HCT116 (cell line): ENCODE results near the gene GUSB. TPM values are rescaled to one million over a fixed set of nuclear protein-coding genes. Genes with fewer than 3 reads are reported as not detected.
"Not testable (repeated sequence)": the region's sequence is repeated elsewhere in the genome, so short reads cannot be mapped to it uniquely, and the experiment has no call there.

Experiments
- ATAC-seq: fragments of 200-7000 bp; cut with Tn5 transposase; 2 replicates; pipeline ENCODE4 v1.9.1; 2020; ENCODE audit warnings: mild to moderate bottlenecking, moderate library complexity
- BruUV-seq: library from RNA; stranded (reverse); fragments of 400-500 nt; replicated peaks from 2 replicates; lab custom pipeline; 2021; lab: Mats Ljungman, UMichigan
- CTCF ChIA-PET: fragments of 300-600 bp; sonication (Branson Sonifier 250); formaldehyde crosslinking; loops from one replicate; lab custom pipeline; 2021; ENCODE audit warnings: antibody characterized with exemption; lab: Charles Lee
- POLR2A ChIA-PET: fragments of 300-600, 350-600 bp; sonication (Branson Sonifier 250); formaldehyde crosslinking; loops from one replicate; lab custom pipeline; 2021; ENCODE audit warnings: antibody characterized with exemption; lab: Charles Lee
- RAD21 ChIA-PET, 2 experiments: fragments of 300-600 bp; sonication (Branson Sonifier 250); formaldehyde crosslinking; loops; one replicate each; lab custom pipeline; 2023; ENCODE audit warnings: low total read pairs in 2 of 2; ENCODE audit not compliant: uncharacterized antibody in 2 of 2, unreplicated experiment in 2 of 2, low non-redundant PET in 1 of 2; lab: Charles Lee
- DNase-seq: peaks from one replicate; pipeline ENCODE4 v3.0.0-alpha.2; 2010; ENCODE audit warnings: low read depth, low spot score
- H2AFZ ChIP-seq: fragments of 200-600 bp; shearing (Covaris generic), sonication (generic); 2 replicates; pipeline ENCODE4 v1.6.1; 2017; ENCODE audit warnings: low read depth, mixed run types, mixed read lengths, antibody characterized with exemption, low read length; ENCODE audit not compliant: poor library complexity, severe bottlenecking
- H3K27ac ChIP-seq: 2 replicates; pipeline ENCODE4 v1.5.1; 2012; ENCODE audit warnings: low read depth, low read length
- H3K27me3 ChIP-seq: fragments of 200-600 bp; sonication (generic); 2 replicates; pipeline ENCODE4 v1.6.1; 2016; ENCODE audit warnings: mixed run types, low read length, mixed read lengths; ENCODE audit not compliant: insufficient read depth
- H3K36me3 ChIP-seq, 2 experiments: fragments of 200-500 bp in 1 of 2; fragments of 200-600 bp in 1 of 2; sonication (Bioruptor generic) in 1 of 2; sonication (generic) in 1 of 2; 2 replicates each; pipeline versions ENCODE4 v1.5.1 to v1.6.1; 2014 to 2016; ENCODE audit warnings: low read length in 2 of 2, inconsistent platforms in 1 of 2, mixed read lengths in 1 of 2, mixed run types in 1 of 2; ENCODE audit not compliant: insufficient read depth in 2 of 2, control insufficient read depth in 1 of 2
- H3K4me1 ChIP-seq, 2 experiments: fragments of 200-600 bp in 1 of 2; sonication (generic) in 1 of 2; 2 replicates each; pipeline versions ENCODE4 v1.5.1 to v1.6.1; 2012 to 2017; ENCODE audit warnings: low read length in 2 of 2, inconsistent platforms in 1 of 2, mild to moderate bottlenecking in 1 of 2, mixed read lengths in 1 of 2, mixed run types in 1 of 2, moderate library complexity in 1 of 2; ENCODE audit not compliant: insufficient read depth in 2 of 2, control insufficient read depth in 1 of 2
- H3K4me2 ChIP-seq: fragments of 200-600 bp; sonication (generic); 2 replicates; pipeline ENCODE4 v1.6.1; 2017; ENCODE audit warnings: mixed run types, low read length, mixed read lengths
- H3K4me3 ChIP-seq, 2 experiments: fragments of 200-600 bp in 1 of 2; sonication (generic) in 1 of 2; replicated peaks in 1 of 2; 2 replicates each; pipeline ENCODE4 v1.5.1; 2011 to 2016; ENCODE audit warnings: low read length in 2 of 2, control low read depth in 1 of 2, low read depth in 1 of 2, mild to moderate bottlenecking in 1 of 2, mixed read lengths in 1 of 2, mixed run types in 1 of 2
- H3K79me2 ChIP-seq: fragments of 200-600 bp; sonication (generic); 2 replicates; pipeline ENCODE4 v1.6.1; 2017; ENCODE audit warnings: mild to moderate bottlenecking, mixed run types, low read length, moderate library complexity, mixed read lengths; ENCODE audit not compliant: insufficient read depth
- H3K9ac ChIP-seq: fragments of 200-600 bp; sonication (generic); 2 replicates; pipeline ENCODE4 v1.6.1; 2016; ENCODE audit warnings: low read length, mixed read lengths
- H3K9me2 ChIP-seq: fragments of 200-600 bp; sonication (generic), shearing (Covaris generic); 2 replicates; pipeline ENCODE4 v1.6.1; 2017; ENCODE audit warnings: mixed run types, mild to moderate bottlenecking, moderate library complexity; ENCODE audit not compliant: insufficient read depth
- H3K9me3 ChIP-seq, 2 experiments: fragments of 200-500 bp in 1 of 2; fragments of 200-600 bp in 1 of 2; sonication (Bioruptor generic) in 1 of 2; sonication (generic) in 1 of 2; 2 replicates each; pipeline ENCODE4 v1.6.1; 2014 to 2017; ENCODE audit warnings: low read length in 2 of 2, mixed read lengths in 2 of 2, inconsistent platforms in 1 of 2, low read depth in 1 of 2, mild to moderate bottlenecking in 1 of 2, mixed run types in 1 of 2, moderate library complexity in 1 of 2; ENCODE audit not compliant: control insufficient read depth in 1 of 2, insufficient read depth in 1 of 2
- H4K20me1 ChIP-seq: fragments of 200-600 bp; sonication (generic), shearing (Covaris generic); 2 replicates; pipeline ENCODE4 v1.6.1; 2017; ENCODE audit warnings: mixed run types, mild to moderate bottlenecking, moderate library complexity; ENCODE audit not compliant: insufficient read depth
- CBX3 ChIP-seq: IDR thresholded peaks from 2 replicates; pipeline ENCODE4 v1.6.1; 2012; ENCODE audit warnings: low read depth
- EGR1 ChIP-seq: IDR thresholded peaks from 2 replicates; pipeline ENCODE4 v1.6.1; 2012; ENCODE audit warnings: low read depth
- ELF1 ChIP-seq: IDR thresholded peaks from 2 replicates; pipeline ENCODE4 v1.6.1; 2012; ENCODE audit warnings: low read depth, borderline replicate concordance
- FOSL1 ChIP-seq: IDR thresholded peaks from 2 replicates; pipeline ENCODE4 v1.6.1; 2012; ENCODE audit warnings: low read depth
- RAD21 ChIP-seq: IDR thresholded peaks from 2 replicates; pipeline ENCODE4 v1.6.1; 2012; ENCODE audit warnings: low read depth, mild to moderate bottlenecking
- SIN3A ChIP-seq: IDR thresholded peaks from 2 replicates; pipeline ENCODE4 v1.6.1; 2012; ENCODE audit warnings: low read depth
- SRF ChIP-seq: IDR thresholded peaks from 2 replicates; pipeline ENCODE4 v1.6.1; 2012; ENCODE audit warnings: low read depth
- TCF7L2 ChIP-seq: IDR thresholded peaks from 2 replicates; pipeline ENCODE4 v1.7.0; 2011; ENCODE audit warnings: borderline replicate concordance, inconsistent platforms; ENCODE audit not compliant: insufficient read depth, insufficient read length; ENCODE audit errors: extremely low read depth
- YY1 ChIP-seq: IDR thresholded peaks from 2 replicates; pipeline ENCODE4 v1.6.1; 2011; ENCODE audit warnings: low read length, low read depth, moderate library complexity, mild to moderate bottlenecking; ENCODE audit not compliant: insufficient replicate concordance; ENCODE audit errors: extremely low read depth
- ZNF274 ChIP-seq: fragments of 200-500 bp; sonication (Bioruptor generic); IDR thresholded peaks from 2 replicates; pipeline ENCODE4 v1.6.1; 2014; ENCODE audit warnings: mild to moderate bottlenecking, low read depth, low read length, inconsistent platforms
- intact Hi-C: fragments of 100-400 bp; cut with micrococcal nuclease; formaldehyde crosslinking; loops from 2 replicates; pipeline ENCODE4 v1.10.0; 2022
- total RNA-seq: library from RNA; stranded (reverse); gene quantifications from one replicate; pipeline ENCODE4 v1.2.1, GENCODE V29; 2021; ENCODE audit not compliant: unreplicated experiment
- TF ChIP-seq, protein P1 (sequence below): IDR thresholded peaks from 2 replicates; pipeline ENCODE4 v1.6.1; 2011; ENCODE audit warnings: mild to moderate bottlenecking, low read length, moderate library complexity; ENCODE audit not compliant: insufficient replicate concordance; ENCODE audit errors: extremely low read depth

GUSB gene
- total RNA-seq, 1 experiment from 2014 or later, result 31.5 TPM

GRCh38 chr7:65951837-65952578, 30.0 kb downstream of the GUSB start:
- Histone ChIP-seq H3K4me2 (no peak overlapping the region), H3K9me3 (no peaks in the 10 kb centered on the region), H4K20me1 (0 out of 2 replicates have a peak, but pooled peaks cover 4% of the 10 kb centered on the region), H3K27me3 (no peaks in the 10 kb centered on the region), H3K4me3 (no peak overlapping the region), H3K36me3 (peaks cover 3 to 7% of the 10 kb centered on the region in 2 experiments; a peak in 2 of 4 replicates), H3K27ac (no peak overlapping the region), H2AFZ (no peak overlapping the region), H3K4me1 (no peaks in the 10 kb centered on the region), H3K79me2 (no peaks in the 10 kb centered on the region; the same call in 1 of the 2 replicates), H3K9me2 (no peaks in the 10 kb centered on the region), H3K9ac (no peak overlapping the region)
- no peak for TF ChIP-seq SIN3A
- ATAC-seq (no peak), DNase-seq (no peak)
- POLR2A ChIA-PET, result no interaction called here
- intact Hi-C loops, result no loop called here
- CTCF ChIA-PET, result no interaction called here
- RAD21 ChIA-PET, result no interaction called here
- no TSS peak for BruUV-seq

DNA sequence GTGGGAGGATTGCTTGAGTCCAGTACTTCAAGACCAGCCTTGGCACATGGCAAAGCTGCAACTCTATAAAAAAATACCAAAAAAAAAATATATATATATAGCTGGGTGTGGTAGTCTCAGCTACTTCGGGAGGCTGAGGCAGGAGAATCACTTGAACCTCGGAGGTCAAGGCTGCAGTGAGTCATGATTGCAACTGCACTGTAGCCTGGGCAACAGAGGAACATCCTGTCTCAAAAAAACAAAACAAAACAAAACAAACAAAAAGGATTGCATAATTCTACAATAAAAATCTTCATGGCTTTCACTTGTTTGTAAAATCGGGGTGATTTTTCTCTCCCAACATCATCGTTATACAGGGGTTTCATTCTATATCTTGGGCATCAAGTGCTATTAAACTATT, 35.1 kb downstream of the GUSB start:
- CTCF ChIA-PET, result no interaction called here
- TF ChIP-seq FOSL1, result no peak
- TF ChIP-seq SRF, result no peak
- no peak for TF ChIP-seq CBX3
- TF ChIP-seq RAD21, result no peak
- TF ChIP-seq TCF7L2, result no peak
- TF ChIP-seq ZNF274, result no peak
- TF ChIP-seq EGR1, result no peak
- TF ChIP-seq, protein P1, sequence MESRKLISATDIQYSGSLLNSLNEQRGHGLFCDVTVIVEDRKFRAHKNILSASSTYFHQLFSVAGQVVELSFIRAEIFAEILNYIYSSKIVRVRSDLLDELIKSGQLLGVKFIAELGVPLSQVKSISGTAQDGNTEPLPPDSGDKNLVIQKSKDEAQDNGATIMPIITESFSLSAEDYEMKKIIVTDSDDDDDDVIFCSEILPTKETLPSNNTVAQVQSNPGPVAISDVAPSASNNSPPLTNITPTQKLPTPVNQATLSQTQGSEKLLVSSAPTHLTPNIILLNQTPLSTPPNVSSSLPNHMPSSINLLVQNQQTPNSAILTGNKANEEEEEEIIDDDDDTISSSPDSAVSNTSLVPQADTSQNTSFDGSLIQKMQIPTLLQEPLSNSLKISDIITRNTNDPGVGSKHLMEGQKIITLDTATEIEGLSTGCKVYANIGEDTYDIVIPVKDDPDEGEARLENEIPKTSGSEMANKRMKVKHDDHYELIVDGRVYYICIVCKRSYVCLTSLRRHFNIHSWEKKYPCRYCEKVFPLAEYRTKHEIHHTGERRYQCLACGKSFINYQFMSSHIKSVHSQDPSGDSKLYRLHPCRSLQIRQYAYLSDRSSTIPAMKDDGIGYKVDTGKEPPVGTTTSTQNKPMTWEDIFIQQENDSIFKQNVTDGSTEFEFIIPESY, result no peak
- TF ChIP-seq YY1, result no peak
- TF ChIP-seq ELF1, result no peak
- TF ChIP-seq, all 23 proteins: peak for 0
- Histone ChIP-seq H3K79me2 (no peaks in the 10 kb centered on the region), H3K9ac (no peak overlapping the region), H3K27me3 (no peaks in the 10 kb centered on the region), H2AFZ (no peak overlapping the region), H3K4me2 (no peak overlapping the region), H3K36me3 (no peaks in the 10 kb centered on the region), H3K9me3 (no peaks in the 10 kb centered on the region), H3K4me1 (no peaks in the 10 kb centered on the region), H3K9me2 (no peaks in the 10 kb centered on the region), H4K20me1 (0 out of 2 replicates have a peak, but pooled peaks cover 4% of the 10 kb centered on the region), H3K4me3 (no peak overlapping the region), H3K27ac (no peak overlapping the region)
- POLR2A ChIA-PET, result no interaction called here
- DNase-seq (no peak), ATAC-seq (no peak)
- no TSS peak for BruUV-seq
- RAD21 ChIA-PET, result no interaction called here
- intact Hi-C loops, result loop anchor here (10.0 kb wide), 1 partner anchor 62 kb away; no protein-coding TSS in a partner anchor

GRCh38 chr7:65945787-65946186, 36.2 kb downstream of the GUSB start:
- H3K36me3 ChIP-seq, ATAC-seq, H2AFZ ChIP-seq, CTCF ChIA-PET, H4K20me1 ChIP-seq, POLR2A ChIA-PET, DNase-seq, H3K9me2 ChIP-seq, H3K4me1 ChIP-seq, H3K9me3 ChIP-seq, BruUV-seq, H3K79me2 ChIP-seq, H3K27me3 ChIP-seq, H3K27ac ChIP-seq, RAD21 ChIA-PET, H3K4me3 ChIP-seq, H3K4me2 ChIP-seq, H3K9ac ChIP-seq: not testable (repeated sequence)
- intact Hi-C loops, result loop anchor here (10.0 kb wide), 1 partner anchor 61 kb away; no protein-coding TSS in a partner anchor
